CD4-positive, alpha-beta T cell treated with Interferon alpha-2 for 1 hour (primary cell): Measurements from ENCODE around the gene OR52B6.
"Not testable (repeated sequence)": the region's sequence is repeated elsewhere in the genome, so short reads cannot be mapped to it uniquely, and the experiment has no call there.

ENCODE experiments used
- DNase-seq, 2 donors: peaks; one replicate each; pipeline ENCODE4 v3.0.0-alpha.2; 2020 to 2022

OR52B6 gene

GRCh38 chr11:5597953-5598352 is 17.3 kb downstream of the OR52B6 start:
- no peak for DNase-seq

DNA sequence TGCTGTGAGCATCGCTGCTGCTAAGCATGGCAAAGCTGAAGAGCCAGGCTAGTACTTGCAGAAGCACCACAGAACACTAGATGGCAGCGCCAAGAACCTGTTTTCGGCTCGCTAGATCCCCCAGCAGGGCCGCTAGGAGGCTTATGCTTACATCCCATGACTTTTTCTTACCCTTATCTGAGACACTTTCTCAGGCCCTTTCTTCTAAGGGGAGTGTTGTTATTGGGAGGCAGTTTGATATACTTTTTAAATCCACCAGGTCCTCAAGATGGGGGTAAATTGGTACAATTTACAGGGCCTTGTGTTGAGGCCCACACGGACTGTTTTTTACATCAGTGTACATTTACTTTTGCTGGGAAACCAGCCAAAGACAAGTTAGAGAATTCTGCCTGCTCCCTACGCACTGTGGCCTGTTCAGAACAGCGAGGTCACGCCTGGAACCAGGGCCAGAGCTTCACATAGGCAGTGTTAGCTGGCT is 19.7 kb downstream of the OR52B6 start:
- DNase-seq, result peak; percentile 66 to 71

DNA sequence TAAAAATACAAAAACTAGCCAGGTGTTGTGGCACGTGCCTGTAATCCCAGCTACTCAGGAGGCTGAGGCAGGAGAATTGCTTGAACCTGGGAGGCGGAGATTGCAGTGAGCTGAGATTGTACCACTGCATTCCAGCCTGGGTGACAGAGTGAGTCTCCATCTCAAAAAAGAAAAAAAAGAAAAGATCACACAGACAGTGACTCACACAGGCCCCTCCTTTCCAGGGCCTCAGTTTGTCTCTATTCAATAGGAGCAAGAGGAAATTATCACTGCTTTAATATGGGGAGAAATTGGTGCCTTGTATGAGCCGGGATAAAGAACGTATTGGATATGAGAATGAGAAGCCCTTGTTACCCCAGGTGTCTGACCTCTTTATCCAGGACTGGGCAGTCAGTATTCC is 22.1 kb downstream of the OR52B6 start:
- DNase-seq, result not testable (repeated sequence)

DNA sequence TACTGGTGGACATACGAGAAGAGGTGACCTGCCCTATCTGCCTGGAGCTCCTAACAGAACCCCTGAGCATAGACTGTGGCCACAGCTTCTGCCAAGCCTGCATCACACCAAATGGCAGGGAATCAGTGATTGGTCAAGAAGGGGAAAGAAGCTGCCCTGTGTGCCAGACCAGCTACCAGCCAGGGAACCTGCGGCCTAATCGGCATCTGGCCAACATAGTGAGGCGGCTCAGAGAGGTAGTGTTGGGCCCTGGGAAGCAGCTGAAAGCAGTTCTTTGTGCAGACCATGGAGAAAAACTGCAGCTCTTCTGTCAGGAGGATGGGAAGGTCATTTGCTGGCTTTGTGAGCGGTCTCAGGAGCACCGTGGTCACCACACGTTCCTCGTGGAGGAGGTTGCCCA is 22.6 kb downstream of the OR52B6 start:
- no peak for DNase-seq

- DNase-seq, result no peak
Observed at GRCh38 chr11:5604896-5605295, 24.2 kb downstream of the OR52B6 start.

GRCh38 chr11:5605849-5606248 is 25.2 kb downstream of the OR52B6 start:
- no peak for DNase-seq

GRCh38 chr11:5608808-5609207 is 28.1 kb downstream of the OR52B6 start:
- no peak for DNase-seq

DNA sequence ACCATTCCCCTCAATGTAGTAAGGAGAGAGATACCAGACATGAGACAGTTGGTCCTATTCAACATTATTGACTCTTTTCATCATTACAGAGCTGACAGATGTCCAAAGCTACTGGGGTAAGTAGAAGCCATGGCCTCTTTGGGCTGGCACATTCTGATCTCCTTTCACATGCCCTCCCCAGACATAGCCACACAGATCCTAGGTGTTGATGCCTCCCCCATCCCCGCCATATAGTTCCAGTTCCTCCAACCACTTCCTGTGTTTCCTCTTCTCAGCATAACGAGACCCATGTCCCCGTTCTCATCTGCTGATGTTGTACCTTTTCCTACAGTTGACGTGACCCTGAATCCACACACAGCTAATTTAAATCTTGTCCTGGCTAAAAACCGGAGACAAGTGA is 29.8 kb downstream of the OR52B6 start:
- no peak for DNase-seq

- DNase-seq, result no peak
Observed at GRCh38 chr11:5611627-5612026, 30.9 kb downstream of the OR52B6 start.

DNA sequence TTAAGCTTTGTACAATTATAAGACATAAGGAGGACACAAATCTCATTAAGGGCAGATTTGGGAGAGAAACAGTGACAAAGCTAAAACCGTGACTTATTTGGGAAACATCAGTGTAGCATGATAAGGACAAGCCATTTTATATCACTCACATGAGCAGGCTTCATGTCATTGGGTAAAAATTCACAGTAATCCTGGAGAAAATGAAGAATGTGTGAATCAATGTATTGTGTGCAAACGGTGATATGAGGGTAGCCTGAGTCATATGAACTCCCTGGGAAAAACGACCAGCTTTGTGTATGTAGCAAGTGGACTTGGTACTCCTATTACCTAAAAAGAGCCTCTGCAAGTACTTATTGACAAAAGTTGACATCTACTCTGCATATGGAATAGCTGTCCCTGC is 38.1 kb downstream of the OR52B6 start:
- no peak for DNase-seq

GRCh38 chr11:5620651-5621521 is 40.2 kb downstream of the OR52B6 start:
- DNase-seq, result no peak

DNA sequence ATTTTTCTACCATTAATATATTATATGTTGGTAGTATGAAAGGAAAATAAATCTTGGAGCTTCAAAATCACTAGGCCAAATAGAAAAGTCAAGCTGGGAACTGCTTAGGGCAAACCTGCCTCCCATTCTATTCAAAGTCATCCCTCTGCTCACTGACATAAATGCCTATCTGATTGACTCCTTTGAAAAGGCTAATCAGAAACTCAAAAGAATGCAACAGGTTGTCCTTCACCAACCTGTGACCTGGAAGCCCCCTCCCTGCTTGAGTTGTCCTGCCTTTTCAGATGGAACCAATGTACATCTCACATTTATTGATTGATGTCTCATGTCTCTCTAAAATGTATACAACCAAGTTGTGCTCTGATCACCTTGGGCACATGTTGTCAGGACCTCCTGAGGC is 40.9 kb downstream of the OR52B6 start:
- DNase-seq, result no peak

- no peak for DNase-seq
Observed at GRCh38 chr11:5622802-5623201, 42.1 kb downstream of the OR52B6 start.

- DNase-seq, result peak; percentile 91 to 95
Observed at GRCh38 chr11:5624489-5625279, 44.0 kb downstream of the OR52B6 start, which contains the start of gene TRIM34. TRIM34 (plus strand) TSS chr11:5625001; CDS start chr11:5632332, 7,331 bp downstream.

DNA sequence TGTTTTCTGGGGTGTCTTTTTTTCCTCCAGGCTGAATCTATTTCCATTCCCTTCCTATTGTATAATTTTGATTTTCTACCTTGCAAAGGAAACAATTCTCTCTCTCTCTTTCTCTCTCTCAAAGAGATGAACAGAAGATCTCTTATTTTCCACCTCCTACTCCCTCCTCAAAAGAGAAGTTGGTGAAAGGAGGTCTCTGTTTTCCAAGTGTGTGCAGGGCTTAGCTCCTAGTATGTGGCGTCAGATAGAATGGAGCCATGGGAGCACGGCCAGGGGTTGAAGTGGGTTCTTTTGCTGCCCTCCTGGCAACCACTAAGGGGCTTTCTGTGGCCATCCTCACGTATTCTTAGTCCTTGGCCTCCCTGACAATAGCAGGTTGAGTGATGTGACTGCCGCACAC is 44.6 kb downstream of the OR52B6 start:
- DNase-seq, result peak in 1 of 2 donors; percentile 21

- no peak for DNase-seq
Observed at GRCh38 chr11:5626196-5626595, 45.5 kb downstream of the OR52B6 start.

GRCh38 chr11:5631417-5631816 is 50.7 kb downstream of the OR52B6 start:
- DNase-seq, result no peak
